GM10266 (cell line): ENCODE data around the gene PEMT.

Experiments
- DNase-seq: peaks from one replicate; pipeline ENCODE4 v3.0.0; 2012; ENCODE audit errors: extremely low spot score
- CTCF ChIP-seq: IDR thresholded peaks from 2 replicates; pipeline ENCODE4 v1.5.1; 2012; ENCODE audit warnings: mild to moderate bottlenecking, low read depth; ENCODE audit not compliant: control insufficient read depth, insufficient read depth; ENCODE audit errors: missing control alignments

The PEMT gene

GRCh38 chr17:17511881-17512858 lies 79.3 kb downstream of the PEMT start:
- TF ChIP-seq CTCF: no peak
- no peak for DNase-seq

DNA sequence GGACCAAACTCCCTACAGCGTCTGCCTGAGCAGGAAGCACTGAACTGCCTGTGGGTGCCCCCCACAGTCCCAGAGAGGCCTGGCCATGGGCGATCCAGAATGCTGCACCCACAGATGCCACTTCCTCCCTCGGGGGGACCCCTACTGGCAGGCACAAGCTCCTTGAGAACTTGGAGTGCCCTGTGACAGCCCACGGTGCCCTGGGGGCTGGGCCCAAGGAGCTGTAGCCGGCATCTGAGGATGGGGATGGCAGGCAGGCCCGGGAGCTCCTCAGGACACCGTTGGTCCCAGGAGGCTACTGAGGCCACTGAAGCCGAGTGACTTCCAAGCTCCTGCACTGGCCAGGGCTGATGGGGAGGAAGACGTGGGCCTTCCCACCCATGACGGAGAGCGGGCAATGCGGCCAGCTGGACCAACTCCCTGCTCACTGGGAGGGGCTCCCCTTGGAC lies 80.2 kb downstream of the PEMT start:
- TF ChIP-seq CTCF: no peak
- no peak for DNase-seq

DNA sequence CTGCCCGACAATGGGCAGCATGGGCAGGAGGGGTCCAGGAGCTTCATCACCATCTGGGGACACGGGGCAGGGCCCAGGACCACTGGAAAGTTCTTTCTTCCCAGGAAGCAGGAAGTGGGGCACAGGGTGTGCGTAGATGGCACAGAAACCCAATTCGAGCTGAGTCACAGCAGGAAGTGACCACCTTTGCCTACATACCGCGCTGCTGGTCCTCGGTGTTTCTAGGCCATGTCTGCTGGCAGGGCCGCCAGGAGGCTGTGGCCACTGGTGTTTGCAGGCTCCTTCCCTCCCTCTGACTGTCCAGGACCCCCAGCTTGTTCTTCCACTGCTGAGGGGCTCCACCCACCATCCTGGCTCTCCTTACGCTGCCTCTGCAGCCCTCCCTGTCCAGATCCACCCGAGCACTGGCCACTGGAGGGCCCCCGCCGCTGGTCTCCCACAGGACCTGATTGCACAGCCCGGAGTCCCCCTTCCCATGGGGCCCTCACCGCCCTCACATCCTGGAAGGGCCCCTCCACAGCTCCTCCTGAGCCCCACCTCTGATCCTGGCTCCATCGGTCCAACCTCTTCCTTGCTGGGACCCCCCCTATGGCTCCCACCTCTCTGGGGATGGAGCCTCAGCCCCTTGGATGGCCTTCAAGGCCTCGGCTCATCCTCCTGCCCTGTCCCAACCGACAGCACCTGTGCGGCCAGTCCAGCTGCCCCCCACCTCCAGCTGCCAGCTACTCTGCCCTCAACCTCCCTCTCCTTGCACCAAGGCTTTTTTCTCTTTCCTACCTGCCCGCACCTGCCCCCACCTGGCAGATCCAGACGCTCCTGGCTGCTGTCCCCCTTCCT lies 80.8 kb downstream of the PEMT start:
- DNase-seq: no peak
- no peak for TF ChIP-seq CTCF

- no peak for TF ChIP-seq CTCF
- DNase-seq: no peak
Observed at GRCh38 chr17:17509601-17510425, 81.7 kb downstream of the PEMT start.

- no peak for DNase-seq
- no peak for TF ChIP-seq CTCF
Observed at GRCh38 chr17:17508646-17509591, 82.6 kb downstream of the PEMT start.

- DNase-seq: no peak
- TF ChIP-seq CTCF: no peak
Observed at GRCh38 chr17:17508019-17508535, 83.4 kb downstream of the PEMT start.
